ENCODE measurements around the gene TNKS2.
A peak's percentile ranks its signal among the peaks of the same experiment; 100 is the strongest.
"Not testable (repeated sequence)": the region's sequence is repeated elsewhere in the genome, so short reads cannot be mapped to it uniquely, and the experiment has no call there.

TNKS2 gene

DNA sequence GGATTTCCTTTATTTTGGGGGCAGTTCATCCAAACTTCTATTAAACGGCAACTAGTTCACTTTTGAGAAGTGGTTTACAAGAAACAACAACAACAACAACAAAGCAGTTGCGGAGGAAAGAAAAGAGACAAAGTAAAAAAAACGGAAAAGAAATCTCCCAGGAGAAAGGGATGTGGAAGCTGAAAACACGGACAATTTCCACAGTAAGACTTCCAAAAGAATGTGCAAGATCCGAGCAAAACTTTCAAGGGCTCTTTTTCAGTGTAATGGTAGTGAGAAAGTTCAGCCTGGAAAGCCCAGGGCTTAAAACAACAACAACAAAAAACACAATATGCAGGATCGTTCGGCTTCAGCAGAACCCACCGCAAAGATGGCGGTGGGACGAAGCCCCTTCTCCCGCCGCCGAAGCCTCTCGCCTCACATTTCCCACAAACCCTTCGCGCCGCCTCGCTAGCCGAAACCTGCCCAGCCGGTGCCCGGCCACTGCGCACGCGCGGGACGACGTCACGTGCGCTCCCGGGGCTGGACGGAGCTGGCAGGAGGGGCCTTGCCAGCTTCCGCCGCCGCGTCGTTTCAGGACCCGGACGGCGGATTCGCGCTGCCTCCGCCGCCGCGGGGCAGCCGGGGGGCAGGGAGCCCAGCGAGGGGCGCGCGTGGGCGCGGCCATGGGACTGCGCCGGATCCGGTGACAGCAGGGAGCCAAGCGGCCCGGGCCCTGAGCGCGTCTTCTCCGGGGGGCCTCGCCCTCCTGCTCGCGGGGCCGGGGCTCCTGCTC is at the start of gene TNKS2:
TSS of gene TNKS2 (plus strand) at position 553 of the 775 bp plus-strand sequence. CDS start 265 bp downstream, outside the sequence.
- peak; percentile 72 for DNase-seq (ENCODE audit: low read depth, low spot score)

DNA sequence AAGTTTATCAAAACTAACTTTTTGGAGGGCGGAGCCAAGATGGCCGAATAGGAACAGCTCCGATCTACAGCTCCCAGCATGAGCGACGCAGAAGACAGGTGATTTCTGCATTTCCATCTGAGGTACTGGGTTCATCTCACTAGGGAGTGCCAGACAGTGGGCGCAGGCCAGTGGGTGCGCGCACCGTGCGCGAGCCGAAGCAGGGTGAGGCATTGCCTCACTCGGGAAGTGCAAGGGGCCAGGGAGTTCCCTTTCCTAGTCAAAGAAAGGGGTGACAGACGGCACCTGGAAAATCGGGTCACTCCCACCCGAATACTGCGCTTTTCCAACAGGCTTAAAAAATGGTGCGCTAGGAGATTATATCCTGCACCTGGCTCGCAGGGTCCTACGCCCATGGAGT is 48.6 kb upstream of the TNKS2 start:
- DNase-seq (ENCODE audit: low read depth, low spot score) = not testable (repeated sequence)

DNA sequence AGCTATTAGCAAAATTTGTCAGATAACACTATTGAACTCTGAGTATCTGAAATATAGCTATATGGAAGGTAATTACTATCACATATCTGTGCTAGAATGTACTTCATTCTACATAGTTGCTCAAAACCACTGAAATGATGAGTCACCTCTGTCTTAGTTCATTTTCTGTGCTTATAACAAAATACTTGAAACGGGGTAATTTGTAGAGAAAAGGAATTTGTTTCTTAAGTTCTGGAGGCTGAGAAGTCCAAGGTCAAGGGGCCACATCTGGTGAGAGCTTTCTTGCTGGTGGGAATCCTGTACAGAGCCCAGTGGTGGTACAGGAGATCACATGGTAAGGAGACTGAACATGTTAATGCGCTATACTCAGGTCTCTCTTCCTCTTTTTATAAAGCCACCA is 41.9 kb upstream of the TNKS2 start:
- no peak for DNase-seq (ENCODE audit: low read depth, low spot score)

DNA sequence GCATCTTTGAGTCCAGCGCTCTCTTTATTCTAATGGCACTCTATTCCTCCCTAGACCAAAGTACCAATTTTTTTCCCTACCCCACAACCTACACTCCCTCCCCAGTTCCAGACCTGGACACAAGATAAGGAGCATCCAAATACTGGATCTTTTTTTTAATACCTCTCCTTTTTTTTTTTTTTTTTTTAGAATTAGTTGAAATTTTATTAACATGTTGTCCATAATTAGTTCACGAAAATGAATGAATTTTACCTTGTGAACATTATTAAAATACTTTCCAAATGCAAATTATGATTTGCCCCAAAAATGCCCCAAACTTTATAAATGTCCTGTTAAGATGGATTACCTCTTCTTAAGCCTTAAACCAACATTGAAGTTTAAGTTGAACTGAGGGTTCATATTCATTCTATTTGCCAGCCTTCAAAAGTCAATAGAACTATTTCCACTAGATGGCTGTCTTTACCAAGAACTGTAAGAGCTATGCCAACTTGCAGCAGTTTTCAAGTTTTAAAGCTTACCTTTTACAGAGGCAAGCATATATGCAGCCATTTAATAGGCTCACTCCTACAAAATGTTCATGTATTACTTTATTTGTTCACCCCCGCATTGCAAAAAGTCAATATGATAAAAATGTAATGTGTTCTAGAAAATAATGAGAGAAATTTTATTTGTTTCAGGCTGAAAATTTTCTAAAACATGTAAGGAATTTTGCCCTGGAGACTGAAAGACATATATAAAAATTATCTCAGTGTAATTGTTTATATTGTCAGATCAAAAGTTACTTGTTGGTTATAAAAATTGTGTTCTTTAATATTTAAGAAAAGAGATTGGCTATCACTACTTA is 39.7 kb upstream of the TNKS2 start:
- DNase-seq (ENCODE audit: low read depth, low spot score) = no peak

DNA sequence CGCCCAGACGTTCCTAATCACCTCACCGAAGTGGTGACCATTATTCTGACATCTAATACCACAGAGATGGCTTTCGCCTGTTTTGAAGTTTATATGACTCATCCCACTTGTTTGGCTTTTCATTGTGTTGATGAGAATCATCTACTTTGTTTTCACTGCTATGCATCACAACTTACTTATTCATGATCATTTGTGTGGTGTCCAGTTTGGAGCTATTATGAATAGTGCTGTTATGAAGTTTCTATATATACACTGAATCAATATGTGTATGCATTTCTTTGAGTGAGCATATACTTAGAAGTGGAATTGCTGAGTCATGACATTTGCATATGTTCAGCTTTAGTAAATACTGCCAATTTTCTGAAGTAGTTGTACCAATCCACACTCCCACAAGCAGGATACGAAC is 38.6 kb upstream of the TNKS2 start:
- DNase-seq (ENCODE audit: low read depth, low spot score) = no peak

DNA sequence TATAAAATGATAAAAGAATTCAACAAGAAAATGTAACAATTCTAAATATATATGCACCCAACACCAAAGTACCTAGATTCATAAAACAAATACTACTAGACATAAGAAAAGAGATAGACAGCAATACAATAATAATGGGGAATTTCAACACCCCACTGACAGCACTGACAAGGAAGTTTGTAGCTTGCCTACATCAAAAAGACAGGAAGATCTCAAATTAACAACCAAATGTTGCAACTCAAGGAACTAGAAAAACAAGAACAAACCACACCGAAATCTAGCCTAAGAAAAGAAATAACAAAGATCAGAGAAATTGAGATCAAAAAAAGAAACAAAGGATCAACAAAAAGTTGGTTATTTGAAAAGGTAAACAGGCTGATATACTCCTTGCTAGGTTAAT is 36.5 kb upstream of the TNKS2 start:
- no peak for DNase-seq (ENCODE audit: low read depth, low spot score)

DNA sequence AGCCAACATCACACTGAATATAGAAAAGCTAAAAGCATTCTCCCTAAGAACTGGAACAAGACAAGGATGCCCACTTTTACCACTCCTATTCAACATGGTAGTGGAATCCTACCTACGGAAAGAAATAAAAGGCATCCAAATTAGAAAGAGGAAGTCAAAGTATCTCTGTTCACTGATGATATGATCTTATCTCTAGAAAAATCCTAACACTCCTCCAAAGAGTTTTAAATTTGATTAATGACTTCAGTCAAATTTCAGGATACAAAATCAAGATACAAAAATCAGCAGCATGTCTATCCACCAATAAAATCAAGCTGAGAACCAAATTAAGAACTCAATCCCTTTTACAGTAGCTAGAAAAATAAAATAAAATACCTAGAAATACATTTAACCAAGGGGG is 35.3 kb upstream of the TNKS2 start:
- DNase-seq (ENCODE audit: low read depth, low spot score) = no peak

DNA sequence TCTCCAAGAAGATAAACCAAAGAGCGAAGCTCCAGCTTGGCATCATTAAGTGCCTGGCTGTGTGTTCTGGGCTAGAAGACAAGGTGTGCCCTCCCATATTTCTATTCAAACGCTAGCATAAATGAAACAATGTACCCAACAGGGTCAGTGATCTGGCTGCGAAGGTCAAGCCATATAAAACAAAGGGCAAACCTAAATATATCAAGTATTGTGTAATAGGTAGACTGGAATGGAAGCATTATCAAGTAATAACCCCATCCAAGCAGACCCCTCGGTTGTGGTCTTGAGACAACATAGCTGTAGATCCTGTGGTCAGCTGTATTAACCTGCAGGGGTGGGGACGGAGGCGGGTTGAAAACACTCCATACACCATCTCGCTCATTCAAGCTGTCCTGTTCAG is 31.6 kb upstream of the TNKS2 start:
- DNase-seq (ENCODE audit: low read depth, low spot score) = no peak

DNA sequence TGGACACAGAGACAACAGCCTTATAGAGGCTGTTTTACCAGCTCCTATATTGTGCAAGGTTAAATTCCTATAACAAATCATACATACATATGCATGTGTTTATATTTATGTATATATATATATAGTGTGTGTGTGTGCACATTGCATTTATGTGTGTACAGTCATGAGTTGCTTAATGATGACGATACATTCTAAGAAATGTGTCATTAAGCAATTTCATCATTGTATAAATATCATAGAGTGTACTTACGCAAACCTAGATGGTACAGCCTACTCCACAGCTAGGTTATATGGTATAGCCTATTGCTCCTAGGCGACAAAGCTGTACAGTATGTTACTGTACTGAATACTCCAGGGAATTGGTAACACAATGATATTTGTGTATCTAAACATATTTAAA is 30.1 kb upstream of the TNKS2 start:
- no peak for DNase-seq (ENCODE audit: low read depth, low spot score)

DNA sequence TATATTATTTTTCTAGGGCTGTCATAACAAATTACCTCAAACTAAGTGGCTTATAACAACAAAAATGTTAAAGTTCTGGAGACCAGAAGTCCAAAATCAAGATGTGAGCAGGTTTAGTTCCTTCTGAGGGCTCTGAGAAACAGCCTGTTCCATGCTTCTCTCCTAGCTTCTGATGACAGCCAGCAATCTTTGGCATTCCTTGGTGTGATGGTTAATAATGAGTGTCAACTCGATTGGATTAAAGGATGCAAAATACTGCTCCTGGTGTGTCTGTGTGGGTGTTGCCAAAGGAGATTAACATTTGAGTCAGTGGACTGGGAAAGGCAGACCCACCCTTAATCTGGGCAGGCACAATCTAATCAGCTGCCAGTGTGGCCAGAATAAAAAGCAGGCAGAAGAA is 26.3 kb upstream of the TNKS2 start:
- no peak for DNase-seq (ENCODE audit: low read depth, low spot score)

DNA sequence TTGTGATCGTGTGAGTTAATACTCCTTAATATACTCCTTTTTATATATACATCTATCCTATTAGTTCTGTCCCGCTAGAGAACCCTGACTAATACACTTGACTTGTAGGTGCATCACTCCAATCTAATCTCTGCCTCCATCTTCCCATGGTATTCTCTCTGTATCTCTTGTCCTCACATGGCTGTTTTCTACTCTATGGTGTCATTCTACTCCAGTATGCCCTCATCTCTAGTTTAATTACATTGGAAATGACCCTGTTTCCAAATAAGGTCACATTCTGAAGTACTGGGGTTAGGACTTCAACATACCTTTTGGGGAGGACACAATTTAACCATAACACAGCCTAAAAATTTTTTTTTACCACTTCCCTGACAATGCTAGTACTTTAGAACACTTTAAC is 25.8 kb upstream of the TNKS2 start:
- no peak for DNase-seq (ENCODE audit: low read depth, low spot score)

DNA sequence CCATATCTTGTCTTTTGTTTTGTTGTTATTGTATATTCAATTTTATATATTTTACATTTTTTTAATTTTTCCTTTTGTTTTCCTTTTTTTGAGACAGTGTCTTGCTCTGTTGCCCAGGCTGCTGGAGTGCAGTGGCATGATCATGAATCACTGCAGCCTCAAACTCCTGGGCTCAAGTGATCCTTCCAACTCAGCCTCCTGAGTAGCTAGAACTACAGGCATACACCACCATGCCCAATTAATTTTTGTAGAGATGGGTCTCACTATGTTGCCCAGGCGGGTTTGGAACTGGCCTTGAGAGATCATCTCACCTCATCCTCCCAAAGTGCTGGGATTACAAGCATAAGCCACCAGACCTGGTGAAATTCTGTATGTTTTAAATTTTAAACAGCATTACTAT is 25.4 kb upstream of the TNKS2 start:
- DNase-seq (ENCODE audit: low read depth, low spot score) = no peak

DNA sequence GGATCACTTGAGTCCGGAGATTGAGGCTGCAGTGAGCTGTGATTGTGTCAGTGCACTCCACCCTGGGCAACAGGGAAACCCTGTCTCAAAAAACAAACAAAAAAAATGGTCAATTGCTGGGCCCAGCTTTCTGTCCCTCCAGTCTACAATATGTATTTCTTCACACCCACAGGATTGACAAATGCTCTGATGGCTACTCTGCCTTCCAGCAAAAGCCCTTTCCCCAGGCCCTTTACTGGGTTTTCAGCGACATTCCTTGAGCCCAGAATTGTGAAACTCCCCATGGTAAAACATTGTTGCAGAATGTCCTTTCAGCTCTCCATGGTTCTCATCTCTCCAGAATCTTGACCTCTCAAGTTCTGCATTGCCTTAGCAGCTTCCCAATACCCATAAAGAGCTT is 23.7 kb upstream of the TNKS2 start:
- no peak for DNase-seq (ENCODE audit: low read depth, low spot score)

DNA sequence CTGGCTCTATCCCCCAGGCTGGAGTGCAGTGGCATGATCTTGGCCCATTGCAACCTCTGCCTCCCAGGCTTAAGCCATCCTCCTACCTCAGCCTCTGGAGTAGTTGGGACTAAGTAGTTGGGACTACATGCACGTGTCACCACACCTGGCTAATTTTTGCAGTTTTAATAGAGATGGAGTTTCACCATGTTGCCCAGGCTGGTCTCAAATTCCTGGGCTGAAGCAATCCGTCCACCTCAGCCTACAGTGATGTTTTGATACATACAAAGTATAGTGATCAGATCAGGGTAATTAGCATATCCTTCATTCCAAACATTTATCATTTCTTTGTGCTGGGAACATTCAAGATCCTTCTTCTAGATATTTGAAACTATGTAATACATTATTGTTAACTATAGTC is 22.5 kb upstream of the TNKS2 start:
- no peak for DNase-seq (ENCODE audit: low read depth, low spot score)

DNA sequence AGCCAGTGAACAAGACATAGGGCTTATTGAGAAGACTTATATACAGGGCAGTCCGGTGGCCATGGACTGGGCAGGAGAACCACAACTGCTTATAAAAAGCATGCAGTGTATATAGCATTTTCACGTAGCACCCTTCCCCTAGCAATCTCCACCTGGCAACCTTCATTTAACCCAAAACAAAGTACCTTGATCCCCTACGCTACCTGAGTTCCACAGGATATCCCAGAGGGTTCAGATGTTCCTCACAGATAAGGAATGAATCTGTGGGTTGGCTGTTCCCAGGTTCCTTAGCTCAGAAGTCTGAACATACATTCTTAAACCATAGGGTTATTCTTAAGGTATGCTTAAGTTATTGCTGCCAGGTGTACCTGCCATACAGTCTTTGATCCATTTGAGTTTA is 22.0 kb upstream of the TNKS2 start:
- DNase-seq (ENCODE audit: low read depth, low spot score) = no peak

DNA sequence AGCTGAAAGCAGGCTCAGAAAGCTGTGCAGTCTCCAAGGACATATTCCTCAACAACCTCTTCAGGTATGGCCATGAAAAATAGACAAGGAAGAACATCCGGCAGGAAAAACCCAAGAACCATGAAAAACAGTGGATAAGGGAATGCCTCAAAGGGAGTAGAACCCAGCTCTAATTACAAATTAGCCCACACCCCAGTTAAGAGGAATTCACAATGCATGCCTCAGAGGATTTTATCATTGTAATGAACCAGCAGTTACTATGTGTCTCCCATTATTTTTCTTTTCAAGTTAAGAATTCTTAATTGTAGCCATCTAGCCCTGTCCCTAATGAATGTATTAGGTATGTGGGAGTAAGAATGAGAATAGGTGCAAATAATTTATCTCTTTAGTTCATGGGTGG is 19.7 kb upstream of the TNKS2 start:
- DNase-seq (ENCODE audit: low read depth, low spot score) = no peak

DNA sequence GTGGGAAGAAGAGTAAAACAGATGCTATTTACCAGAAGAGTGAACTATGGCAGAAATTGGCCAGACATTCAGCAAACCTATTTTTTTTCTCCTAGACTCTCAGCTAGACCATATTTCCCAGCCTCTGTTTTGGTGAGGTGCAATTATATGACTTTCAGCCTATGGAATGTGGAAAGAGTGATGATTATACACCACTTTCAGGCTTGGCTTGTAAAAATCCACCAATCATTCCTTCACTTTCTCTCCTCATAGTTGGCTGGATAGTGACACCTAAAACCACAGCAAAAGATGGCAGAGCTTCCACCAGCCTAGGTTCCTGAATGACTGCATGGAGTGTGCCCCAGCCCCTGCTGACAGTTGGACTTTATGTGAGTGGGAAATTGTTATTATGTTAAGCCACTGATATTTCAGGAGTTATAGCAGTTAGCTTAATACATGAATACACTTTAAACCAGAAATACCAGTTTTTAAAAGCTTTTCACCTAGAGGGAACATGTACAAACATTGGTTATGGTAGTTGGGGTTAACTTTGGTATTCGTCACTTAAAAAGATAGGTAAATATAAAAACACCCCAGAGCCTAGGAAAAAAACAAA is 19.1 kb upstream of the TNKS2 start:
- no peak for DNase-seq (ENCODE audit: low read depth, low spot score)

DNA sequence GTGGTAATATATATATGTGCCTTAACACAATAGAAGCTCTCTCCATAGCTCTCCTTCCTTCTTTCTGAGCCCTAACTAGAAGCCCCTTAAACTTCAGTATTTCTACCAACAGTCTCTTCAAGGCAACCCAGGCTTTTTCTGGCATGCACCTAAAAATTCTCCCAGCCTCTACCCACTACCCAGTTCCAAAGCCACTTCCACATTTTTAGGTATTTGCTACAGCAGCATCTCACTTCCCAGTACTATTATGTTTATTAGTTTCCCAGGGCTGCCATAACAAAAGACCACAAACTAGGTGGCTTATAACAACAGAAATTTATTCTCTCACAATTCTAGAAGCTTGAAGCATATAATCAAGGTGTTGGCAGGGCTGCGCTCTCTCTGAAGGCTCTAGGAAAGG is 15.7 kb upstream of the TNKS2 start:
- no peak for DNase-seq (ENCODE audit: low read depth, low spot score)

DNA sequence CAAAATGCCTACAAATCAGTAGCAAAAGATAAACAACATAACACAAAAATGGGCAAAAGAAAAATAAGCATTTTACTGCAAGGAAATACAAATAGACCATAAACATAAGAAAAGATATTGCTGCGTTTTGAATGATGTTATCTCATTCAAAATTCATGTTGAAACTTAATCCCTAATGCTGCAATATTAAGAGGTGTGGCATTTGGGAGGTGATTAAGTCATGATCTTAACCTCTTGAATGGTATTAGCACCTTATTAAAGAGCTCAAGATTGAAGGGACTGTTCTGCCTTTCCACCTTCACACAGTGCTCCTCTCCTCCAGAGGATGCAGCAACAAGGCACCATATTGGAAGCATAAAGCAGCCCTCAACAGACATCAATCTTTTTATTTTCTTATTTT is 12.4 kb upstream of the TNKS2 start:
- DNase-seq (ENCODE audit: low read depth, low spot score) = no peak

DNA sequence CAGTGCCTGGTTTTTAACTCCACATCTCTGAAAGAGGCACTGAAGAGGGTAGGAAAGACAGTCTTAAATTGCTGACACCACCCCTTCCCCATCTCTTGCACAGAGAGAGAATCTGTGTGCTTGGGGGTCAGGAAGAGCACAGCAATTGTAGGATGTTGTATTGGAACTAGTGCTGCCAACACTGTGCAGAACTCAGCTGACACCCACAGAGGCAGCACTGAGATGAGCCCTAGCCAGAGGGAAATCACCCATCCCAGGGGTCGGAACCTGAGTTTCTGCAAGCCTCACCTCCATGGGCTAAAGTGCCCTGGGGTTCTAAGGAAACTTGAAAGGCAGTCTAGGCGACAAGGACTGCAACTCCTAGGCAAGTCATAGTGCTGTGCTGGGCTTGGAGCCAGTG is 11.0 kb upstream of the TNKS2 start:
- DNase-seq (ENCODE audit: low read depth, low spot score) = no peak

DNA sequence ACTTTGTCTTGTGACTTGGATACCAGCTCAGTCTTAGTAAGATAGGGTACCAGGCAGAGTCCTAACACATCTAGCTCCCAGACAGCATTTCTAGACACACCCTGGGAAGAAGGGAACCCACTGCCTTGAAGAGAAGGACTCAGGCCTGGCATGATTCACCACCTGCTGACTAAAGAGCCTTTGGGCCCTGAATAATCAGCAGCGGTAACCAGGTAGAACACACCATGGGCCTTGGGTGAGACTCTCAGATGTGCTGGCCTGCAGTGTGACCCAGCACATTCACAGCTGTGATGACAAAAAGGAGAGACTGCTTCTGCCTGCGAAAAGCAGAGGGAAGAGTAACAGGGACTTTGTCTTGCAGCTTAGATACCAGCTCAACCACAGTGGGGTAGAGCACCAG is 10.4 kb upstream of the TNKS2 start:
- DNase-seq (ENCODE audit: low read depth, low spot score) = no peak

DNA sequence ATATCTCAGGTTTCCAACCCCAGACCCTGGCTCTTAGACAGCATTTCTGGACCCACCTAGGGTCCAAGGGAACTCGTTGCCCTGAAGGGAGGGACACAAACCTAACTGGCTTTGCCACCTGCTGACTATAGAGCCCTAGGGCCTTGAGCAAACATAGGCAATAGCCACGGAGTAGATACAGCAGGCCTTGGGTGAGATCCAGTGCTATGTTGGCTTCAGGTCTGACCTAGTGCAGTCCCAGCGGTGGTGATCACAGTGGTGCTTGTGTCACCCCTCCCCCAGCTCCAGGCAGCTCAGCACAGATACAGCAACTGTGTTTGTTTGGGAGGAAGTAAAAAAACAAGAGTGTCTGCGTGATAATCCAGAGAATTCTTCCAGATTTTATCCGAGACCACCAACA is 9.7 kb upstream of the TNKS2 start:
- no peak for DNase-seq (ENCODE audit: low read depth, low spot score)
